Colonic mucosa (tissue), 4 donors: ENCODE data around the gene HES7. TPM values are rescaled to one million over a fixed set of nuclear protein-coding genes. Genes with fewer than 3 reads are reported as not detected.
A peak's percentile ranks its signal among the peaks of the same experiment; 100 is the strongest.

ENCODE experiments used
- DNase-seq: peaks from one replicate; pipeline ENCODE4 v3.0.0-alpha.2; 2020
- H3K27ac ChIP-seq: fragments of 200-600 bp; one replicate; pipeline ENCODE4 v1.8.0; 2021
- H3K27me3 ChIP-seq: fragments of 200-600 bp; one replicate; pipeline ENCODE4 v1.8.0; 2021
- H3K36me3 ChIP-seq: fragments of 200-600 bp; one replicate; pipeline ENCODE4 v1.8.0; 2021
- H3K4me1 ChIP-seq: fragments of 200-600 bp; one replicate; pipeline ENCODE4 v1.8.0; 2021; ENCODE audit warnings: mild to moderate bottlenecking
- H3K4me3 ChIP-seq: fragments of 200-600 bp; one replicate; pipeline ENCODE4 v1.8.0; 2021
- H3K9ac ChIP-seq, 2 donors: one replicate each; pipeline ENCODE4 v1.7.0; 2013; ENCODE audit warnings: control low read depth in 2 of 2, low read depth in 2 of 2, low read length in 2 of 2
- H3K9me3 ChIP-seq: fragments of 200-600 bp; one replicate; pipeline ENCODE4 v1.8.0; 2021
- intact Hi-C: fragments of 100-400 bp; cut with DNase I; formaldehyde crosslinking; loops from one replicate; pipeline ENCODE4 v1.14.1; 2022
- total RNA-seq, 2 donors: library from RNA; stranded (reverse); fragmentation: NEBNext Ultra II Directional in 1 of 2; extraction: Animal tissue kit (Norgen Biotek cat#: 25700) in 1 of 2; gene quantifications; one replicate each; pipeline ENCODE4 v1.2.1, GENCODE V29; 2021
- TF ChIP-seq, protein P1 (sequence below): fragments of 200-600 bp; IDR thresholded peaks from one replicate; pipeline ENCODE4 v1.8.0; 2022; ENCODE audit warnings: antibody characterized with exemption, mild to moderate bottlenecking
- donor health status: healthy.
- donor health status: DM: no; HTN: no; CAD: no.
- donor health status: DM: no; HTN: no; CAD: no.

HES7 gene
- total RNA-seq, 2 donors from 2014 or later, result not detected

DNA sequence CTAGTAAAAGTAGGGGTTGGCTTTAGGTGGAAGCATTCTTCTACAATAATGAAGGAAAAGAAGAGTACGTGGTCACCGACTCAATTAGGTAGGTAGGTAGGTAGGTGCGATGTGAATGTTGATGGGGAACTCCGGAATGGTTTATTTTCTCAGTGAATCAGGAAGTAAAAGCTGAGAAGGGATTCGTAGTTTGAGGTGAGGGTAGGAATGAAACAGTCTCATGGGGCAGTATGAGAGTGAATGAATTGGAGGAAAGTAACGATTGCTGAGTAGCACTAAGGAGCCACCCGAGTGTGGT lies 14.4 kb upstream of the HES7 start:
- Histone ChIP-seq H3K27ac (peak overlapping the region; percentile 78), H3K4me3 (peak overlapping the region; percentile 20), H3K27me3 (no peaks in the 10 kb centered on the region), H3K9ac (peak overlapping the region; percentile 58 to 84), H3K4me1 (no peaks in the 10 kb centered on the region), H3K9me3 (no peaks in the 10 kb centered on the region), H3K36me3 (peaks cover 4% of the 10 kb centered on the region)
- DNase-seq, result no peak
- TF ChIP-seq, protein P1, sequence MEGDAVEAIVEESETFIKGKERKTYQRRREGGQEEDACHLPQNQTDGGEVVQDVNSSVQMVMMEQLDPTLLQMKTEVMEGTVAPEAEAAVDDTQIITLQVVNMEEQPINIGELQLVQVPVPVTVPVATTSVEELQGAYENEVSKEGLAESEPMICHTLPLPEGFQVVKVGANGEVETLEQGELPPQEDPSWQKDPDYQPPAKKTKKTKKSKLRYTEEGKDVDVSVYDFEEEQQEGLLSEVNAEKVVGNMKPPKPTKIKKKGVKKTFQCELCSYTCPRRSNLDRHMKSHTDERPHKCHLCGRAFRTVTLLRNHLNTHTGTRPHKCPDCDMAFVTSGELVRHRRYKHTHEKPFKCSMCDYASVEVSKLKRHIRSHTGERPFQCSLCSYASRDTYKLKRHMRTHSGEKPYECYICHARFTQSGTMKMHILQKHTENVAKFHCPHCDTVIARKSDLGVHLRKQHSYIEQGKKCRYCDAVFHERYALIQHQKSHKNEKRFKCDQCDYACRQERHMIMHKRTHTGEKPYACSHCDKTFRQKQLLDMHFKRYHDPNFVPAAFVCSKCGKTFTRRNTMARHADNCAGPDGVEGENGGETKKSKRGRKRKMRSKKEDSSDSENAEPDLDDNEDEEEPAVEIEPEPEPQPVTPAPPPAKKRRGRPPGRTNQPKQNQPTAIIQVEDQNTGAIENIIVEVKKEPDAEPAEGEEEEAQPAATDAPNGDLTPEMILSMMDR, result no peak
- intact Hi-C loops, result no loop called here

DNA sequence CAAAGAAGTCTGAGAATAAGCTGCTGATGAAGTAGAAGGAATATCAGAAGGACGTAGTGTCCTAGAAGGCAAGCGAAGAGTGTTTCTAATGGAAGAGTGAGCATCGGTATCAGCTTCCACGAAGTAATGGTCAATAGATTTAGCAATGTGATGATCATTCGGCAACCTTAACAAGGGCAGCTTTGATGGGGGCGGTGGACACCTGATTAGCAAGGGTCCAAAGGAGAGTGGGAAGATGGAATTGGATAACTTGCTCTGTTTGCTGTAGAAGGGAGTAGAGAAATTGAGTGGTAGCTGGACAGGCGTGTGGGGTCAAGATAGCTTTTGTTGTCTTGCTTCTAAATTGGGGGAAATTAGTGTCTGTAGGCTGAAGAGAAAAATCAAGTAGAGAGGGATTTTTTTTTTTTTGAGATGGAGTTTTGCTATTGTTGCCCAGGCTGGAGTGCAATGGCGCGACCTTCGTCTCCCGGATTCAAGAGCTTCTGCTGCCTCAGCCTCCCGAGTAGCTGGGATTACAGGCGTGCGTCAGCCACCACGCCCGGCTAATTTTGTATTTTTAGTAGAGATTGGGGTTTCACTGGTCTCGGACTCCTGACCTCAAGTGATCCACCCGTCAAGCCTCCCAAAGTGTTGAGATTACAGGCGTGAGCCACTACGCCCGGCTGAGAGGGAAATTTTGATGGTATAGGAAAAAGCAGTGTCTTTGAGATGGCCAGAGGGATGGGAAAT lies 13.9 kb upstream of the HES7 start:
- peak overlapping the region; percentile 20 for H3K4me3 ChIP-seq
- intact Hi-C loops, result no loop called here
- DNase-seq, result peak; percentile 41
- no peaks in the 10 kb centered on the region for H3K4me1 ChIP-seq
- no peaks in the 10 kb centered on the region for H3K27me3 ChIP-seq
- peak overlapping the region; percentile 78 for H3K27ac ChIP-seq
- no peaks in the 10 kb centered on the region for H3K9me3 ChIP-seq
- TF ChIP-seq, protein P1, result no peak
- H3K36me3 ChIP-seq, result peaks cover 4% of the 10 kb centered on the region
- H3K9ac ChIP-seq, result peak overlapping the region; percentile 58 to 84

DNA sequence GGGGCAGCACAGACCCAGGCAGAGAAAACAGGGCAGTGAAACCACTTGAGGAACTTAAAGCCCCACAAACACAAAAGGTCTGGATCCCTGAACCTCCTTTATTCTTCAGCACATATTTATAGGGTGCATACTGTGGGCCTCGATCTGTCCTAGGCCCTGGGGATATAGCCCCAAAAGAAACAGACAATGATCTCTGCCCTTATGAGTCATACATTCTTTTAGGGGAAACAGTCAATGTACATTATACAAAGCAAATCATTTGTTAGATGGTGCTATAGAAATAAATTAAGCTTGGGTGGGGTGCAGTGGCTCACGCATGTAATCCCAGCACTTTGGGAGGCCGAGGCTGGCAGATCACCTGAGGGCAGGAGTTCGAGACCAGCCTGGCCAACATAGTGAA lies 10.0 kb upstream of the HES7 start:
- H3K36me3 ChIP-seq, result no peaks in the 10 kb centered on the region
- H3K27me3 ChIP-seq, result peaks cover 6% of the 10 kb centered on the region
- no peak overlapping the region for H3K4me3 ChIP-seq
- no peak overlapping the region for H3K9ac ChIP-seq
- no peak overlapping the region for H3K27ac ChIP-seq
- H3K9me3 ChIP-seq, result no peaks in the 10 kb centered on the region
- TF ChIP-seq, protein P1, result no peak
- intact Hi-C loops, result no loop called here
- no peak for DNase-seq
- H3K4me1 ChIP-seq, result no peaks in the 10 kb centered on the region

DNA sequence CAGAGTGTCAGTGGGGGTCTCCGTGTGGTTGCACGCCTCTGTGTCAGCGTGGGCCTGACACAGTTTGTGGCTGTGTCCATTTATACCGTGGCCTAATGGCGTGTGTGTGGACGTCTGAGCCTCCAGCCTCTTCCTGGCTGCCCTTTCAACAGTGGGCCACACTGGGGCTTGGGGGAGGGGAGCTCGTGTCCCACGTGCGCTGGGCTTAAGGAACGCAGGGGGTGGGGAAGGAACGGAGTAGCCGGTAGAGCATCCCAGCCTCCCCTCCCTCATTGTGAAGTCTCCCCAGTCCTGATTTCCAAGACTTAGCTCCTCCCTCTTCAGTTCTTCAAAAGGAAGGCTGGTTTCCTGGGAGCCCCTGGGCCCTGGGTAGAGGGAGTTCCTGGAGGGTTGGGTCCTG lies 9.5 kb upstream of the HES7 start:
- intact Hi-C loops, result no loop called here
- no peak overlapping the region for H3K9ac ChIP-seq
- DNase-seq, result no peak

DNA sequence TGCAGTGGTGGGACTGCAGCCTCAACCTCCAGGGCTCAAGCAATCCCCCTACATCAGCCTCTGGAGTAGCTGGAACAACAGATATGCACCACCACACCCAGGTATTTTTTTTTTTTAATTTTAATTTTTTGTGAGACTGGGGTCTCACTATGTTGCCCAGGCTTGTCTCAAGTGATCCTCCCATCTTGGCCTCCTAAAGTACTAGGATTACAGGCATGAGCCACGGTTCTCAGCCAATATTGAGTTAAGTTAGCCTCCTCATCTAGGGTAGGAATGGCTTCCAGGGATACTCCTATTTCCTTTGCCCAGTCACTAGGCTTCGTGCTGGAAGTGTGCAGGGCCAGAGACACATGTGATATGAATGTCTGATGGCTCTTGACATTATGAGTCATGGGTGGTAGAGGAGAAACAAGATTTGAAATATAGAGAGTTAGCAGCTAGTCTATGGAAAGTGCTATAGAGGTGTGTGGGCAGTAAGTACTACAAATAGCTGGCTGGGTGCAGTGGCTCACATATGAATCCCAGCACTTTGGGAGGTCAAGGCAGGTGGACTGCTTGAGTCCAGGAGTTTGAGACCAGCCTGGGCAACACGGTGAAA lies 8.0 kb upstream of the HES7 start:
- H3K27ac ChIP-seq, result no peak overlapping the region
- DNase-seq, result no peak
- H3K9me3 ChIP-seq, result no peaks in the 10 kb centered on the region
- TF ChIP-seq, protein P1, result no peak
- H3K9ac ChIP-seq, result no peak overlapping the region
- no peaks in the 10 kb centered on the region for H3K36me3 ChIP-seq
- no peak overlapping the region for H3K4me3 ChIP-seq
- peaks cover 6% of the 10 kb centered on the region for H3K27me3 ChIP-seq
- intact Hi-C loops, result no loop called here
- H3K4me1 ChIP-seq, result no peaks in the 10 kb centered on the region

More for the DNA sequence above, 9.5 kb upstream of the HES7 start:
- H3K27ac ChIP-seq, result no peak overlapping the region
- no peaks in the 10 kb centered on the region for H3K4me1 ChIP-seq
- H3K27me3 ChIP-seq, result peaks cover 6% of the 10 kb centered on the region
- TF ChIP-seq, protein P1, result no peak
- H3K4me3 ChIP-seq, result no peak overlapping the region
- no peaks in the 10 kb centered on the region for H3K9me3 ChIP-seq
- no peaks in the 10 kb centered on the region for H3K36me3 ChIP-seq
